ENCODE measurements around the gene FYB1. TPM values are rescaled to one million over a fixed set of nuclear protein-coding genes. Genes with fewer than 3 reads are reported as not detected.

FYB1 gene
- total RNA-seq, 2 experiments from 2014 or later = 82.8 to 83.0 TPM

DNA sequence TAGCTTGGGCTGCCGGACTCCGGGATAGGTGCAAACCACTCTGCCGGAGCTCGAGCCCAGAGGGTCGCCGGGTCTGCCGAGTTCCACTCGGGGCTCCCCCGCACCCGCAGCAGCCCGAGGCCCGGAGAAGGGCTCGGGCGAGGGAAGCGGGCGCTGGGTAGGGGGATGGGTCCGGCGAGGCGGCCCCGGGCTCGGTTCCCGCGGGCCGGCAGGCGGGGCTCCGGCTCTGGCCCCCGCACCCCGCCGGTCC is 145.7 kb downstream of the FYB1 start:
- H3K27ac Mint-ChIP-seq = peak overlapping the region; percentile 92
- TF ChIP-seq, protein P1, sequence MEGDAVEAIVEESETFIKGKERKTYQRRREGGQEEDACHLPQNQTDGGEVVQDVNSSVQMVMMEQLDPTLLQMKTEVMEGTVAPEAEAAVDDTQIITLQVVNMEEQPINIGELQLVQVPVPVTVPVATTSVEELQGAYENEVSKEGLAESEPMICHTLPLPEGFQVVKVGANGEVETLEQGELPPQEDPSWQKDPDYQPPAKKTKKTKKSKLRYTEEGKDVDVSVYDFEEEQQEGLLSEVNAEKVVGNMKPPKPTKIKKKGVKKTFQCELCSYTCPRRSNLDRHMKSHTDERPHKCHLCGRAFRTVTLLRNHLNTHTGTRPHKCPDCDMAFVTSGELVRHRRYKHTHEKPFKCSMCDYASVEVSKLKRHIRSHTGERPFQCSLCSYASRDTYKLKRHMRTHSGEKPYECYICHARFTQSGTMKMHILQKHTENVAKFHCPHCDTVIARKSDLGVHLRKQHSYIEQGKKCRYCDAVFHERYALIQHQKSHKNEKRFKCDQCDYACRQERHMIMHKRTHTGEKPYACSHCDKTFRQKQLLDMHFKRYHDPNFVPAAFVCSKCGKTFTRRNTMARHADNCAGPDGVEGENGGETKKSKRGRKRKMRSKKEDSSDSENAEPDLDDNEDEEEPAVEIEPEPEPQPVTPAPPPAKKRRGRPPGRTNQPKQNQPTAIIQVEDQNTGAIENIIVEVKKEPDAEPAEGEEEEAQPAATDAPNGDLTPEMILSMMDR (IDR thresholded peaks at IDR 0.05) = no peak
- H3K27me3 Mint-ChIP-seq = peaks cover 18% of the 10 kb centered on the region
- no peaks in the 10 kb centered on the region for H3K9me3 Mint-ChIP-seq
- peaks cover 32% of the 10 kb centered on the region for H3K4me1 Mint-ChIP-seq (ENCODE audit: low read depth)
- ChIA-PET CTCF (no interaction called here), POLR2A (interaction anchor here (1.2 to 1.6 kb wide), 2 partner anchors 71 to 114 kb away, joined by 3 read pairs; no protein-coding TSS in a partner anchor)
- H3K4me3 Mint-ChIP-seq = peak overlapping the region; percentile 93
- H3K36me3 Mint-ChIP-seq (ENCODE audit: low read depth) = peaks cover 18% of the 10 kb centered on the region
- peak; percentile 28 for ATAC-seq
- DNase-seq = no peak
- intact Hi-C loops (cut with micrococcal nuclease) = loop anchor here (10.0 kb wide), 2 partner anchors 79 to 131 kb away; no protein-coding TSS in a partner anchor

DNA sequence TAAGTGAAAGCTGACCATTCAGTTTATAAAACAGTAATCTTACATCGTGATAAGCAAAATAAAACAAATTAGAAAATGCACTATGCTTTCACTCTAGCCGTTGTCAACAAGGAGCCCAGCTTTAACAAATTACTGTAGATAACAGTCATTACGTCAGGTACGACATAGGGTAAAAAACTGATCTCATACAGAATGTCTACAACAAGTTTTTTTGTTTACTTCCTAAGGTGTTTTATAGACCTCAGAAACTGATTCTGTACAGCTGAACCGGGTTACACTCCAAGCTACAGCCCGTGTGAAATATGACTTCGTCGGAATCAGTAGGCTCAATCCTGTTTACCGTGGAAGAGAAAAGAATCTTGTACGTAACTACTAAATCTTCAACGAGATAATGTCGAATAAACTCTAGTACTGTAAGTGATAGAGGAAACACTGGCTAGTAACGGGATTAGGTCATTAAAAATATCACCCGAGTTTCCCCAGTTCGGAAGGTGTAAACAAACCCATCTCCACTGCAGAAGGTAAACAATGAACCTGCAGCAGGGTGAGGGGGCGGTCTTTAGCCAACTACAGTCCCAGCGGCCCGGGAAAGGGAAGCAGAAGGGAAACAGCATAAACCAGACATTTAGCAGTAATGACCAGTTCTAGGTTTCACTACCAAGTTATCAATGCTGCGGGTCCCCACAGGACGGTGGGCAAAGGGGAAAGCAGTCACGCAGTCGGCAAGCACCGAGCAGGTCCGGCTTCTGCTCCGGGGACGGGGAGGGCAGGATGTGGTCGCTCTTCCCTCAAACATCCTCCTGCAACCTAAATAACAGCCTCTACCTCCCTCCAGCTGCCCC is 146.2 kb downstream of the FYB1 start:
- CTCF ChIA-PET = interaction anchor here (0.6 to 2.4 kb wide), 4 partner anchors 8 to 1825 kb away, joined by 3 to 8 read pairs (median 6); no protein-coding TSS in a partner anchor
- DNase-seq (peak; percentile 82), ATAC-seq (peak; percentile 45)
- Mint-ChIP-seq H3K27ac (peak overlapping the region; percentile 92), H3K36me3 (ENCODE audit: low read depth) (peaks cover 23% of the 10 kb centered on the region), H3K4me1 (ENCODE audit: low read depth) (peaks cover 32% of the 10 kb centered on the region), H3K9me3 (no peaks in the 10 kb centered on the region), H3K4me3 (peak overlapping the region; percentile 93), H3K27me3 (peaks cover 15% of the 10 kb centered on the region)
- intact Hi-C loops (cut with micrococcal nuclease) = loop anchor here (10.0 kb wide), 2 partner anchors 78 to 132 kb away; no protein-coding TSS in a partner anchor
- TF ChIP-seq, protein P1 (IDR thresholded peaks at IDR 0.05) = no peak
- POLR2A ChIA-PET = interaction anchor here (1.2 to 1.6 kb wide), 2 partner anchors 71 to 114 kb away, joined by 3 read pairs; no protein-coding TSS in a partner anchor

DNA sequence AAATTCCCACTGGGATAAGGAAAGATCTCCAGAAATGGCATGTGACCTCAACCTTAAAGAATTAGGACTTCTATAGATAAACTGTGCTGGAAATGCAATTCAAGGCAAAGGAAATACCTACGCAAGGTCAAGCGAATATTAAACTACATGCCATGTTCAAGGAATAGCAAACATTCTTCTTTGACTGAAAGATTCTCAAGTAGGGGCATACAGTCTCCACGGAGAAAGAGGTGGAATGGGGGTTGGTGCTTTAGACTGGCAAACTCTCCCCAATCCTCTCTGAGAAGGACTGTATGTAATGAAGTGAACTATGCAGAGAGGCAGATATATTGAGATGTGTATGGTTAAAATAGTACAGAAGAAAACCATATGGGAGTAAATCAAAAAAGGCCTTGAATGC is 151.3 kb downstream of the FYB1 start:
- H3K9me3 Mint-ChIP-seq = peaks cover 20% of the 10 kb centered on the region
- CTCF ChIA-PET = no interaction called here
- peaks cover 43% of the 10 kb centered on the region for H3K4me1 Mint-ChIP-seq (ENCODE audit: low read depth)
- DNase-seq = no peak
- intact Hi-C loops (cut with micrococcal nuclease) = no loop called here
- ATAC-seq = no peak
- POLR2A ChIA-PET = no interaction called here
- H3K36me3 Mint-ChIP-seq (ENCODE audit: low read depth) = peaks cover 54% of the 10 kb centered on the region
- no peak overlapping the region for H3K27ac Mint-ChIP-seq
- TF ChIP-seq, protein P1 (IDR thresholded peaks at IDR 0.05) = no peak
- no peaks in the 10 kb centered on the region for H3K27me3 Mint-ChIP-seq
- no peak overlapping the region for H3K4me3 Mint-ChIP-seq

DNA sequence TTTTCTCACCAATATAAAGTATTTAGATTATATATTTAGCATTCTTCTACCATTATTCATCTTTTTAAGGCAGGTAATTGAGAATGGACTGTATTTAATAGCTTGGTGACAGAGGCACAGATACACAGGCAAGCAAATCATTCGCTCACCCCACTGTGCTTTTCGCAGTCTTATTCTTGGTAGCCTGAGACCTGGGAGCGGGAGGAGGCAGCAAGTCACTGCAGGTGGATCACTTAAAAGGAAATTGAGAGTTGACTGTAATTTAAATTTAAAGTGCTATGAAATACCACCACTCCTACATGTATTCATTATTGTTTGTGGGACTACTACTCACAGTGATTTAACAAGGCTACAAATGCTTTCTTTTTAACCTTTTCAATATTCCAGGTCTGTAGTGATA is 154.9 kb downstream of the FYB1 start:
- H3K9me3 Mint-ChIP-seq = peaks cover 20% of the 10 kb centered on the region
- no peak overlapping the region for H3K4me3 Mint-ChIP-seq
- no peak overlapping the region for H3K27ac Mint-ChIP-seq
- TF ChIP-seq, protein P1 (IDR thresholded peaks at IDR 0.05) = no peak
- peaks cover 56% of the 10 kb centered on the region for H3K4me1 Mint-ChIP-seq (ENCODE audit: low read depth)
- no peak for DNase-seq
- peak; percentile 17 for ATAC-seq
- intact Hi-C loops (cut with micrococcal nuclease) = no loop called here
- H3K27me3 Mint-ChIP-seq = no peaks in the 10 kb centered on the region
- ChIA-PET POLR2A (no interaction called here), CTCF (no interaction called here)
- H3K36me3 Mint-ChIP-seq (ENCODE audit: low read depth) = peaks cover 43% of the 10 kb centered on the region

DNA sequence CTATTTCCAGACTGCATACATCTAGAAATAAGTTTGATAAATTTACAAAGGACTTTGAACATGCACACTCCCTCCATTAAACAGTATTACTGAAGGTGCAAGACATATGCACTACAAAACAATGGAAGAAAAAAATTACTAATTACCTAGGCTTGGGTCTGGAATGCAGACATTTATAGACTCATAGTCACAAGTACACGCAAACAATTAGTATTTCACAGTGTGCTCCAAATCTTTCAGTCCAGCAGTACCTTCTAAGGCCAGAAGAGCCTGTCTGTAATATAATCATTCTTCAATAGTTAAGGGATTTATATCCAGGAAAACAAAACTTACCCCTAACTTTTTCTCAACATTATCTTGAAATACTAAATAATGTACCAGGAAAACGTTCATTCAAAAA is 156.3 kb downstream of the FYB1 start:
- TF ChIP-seq, protein P1 (IDR thresholded peaks at IDR 0.05) = no peak
- CTCF ChIA-PET = interaction anchor here (2.5 kb wide), 1 partner anchor 18 kb away, joined by 12 read pairs; no protein-coding TSS in a partner anchor
- POLR2A ChIA-PET = no interaction called here
- no peak for ATAC-seq
- peaks cover 66% of the 10 kb centered on the region for H3K4me1 Mint-ChIP-seq (ENCODE audit: low read depth)
- H3K4me3 Mint-ChIP-seq = no peak overlapping the region
- peaks cover 20% of the 10 kb centered on the region for H3K9me3 Mint-ChIP-seq
- H3K36me3 Mint-ChIP-seq (ENCODE audit: low read depth) = peaks cover 30% of the 10 kb centered on the region
- DNase-seq = no peak
- peak overlapping the region; percentile 24 for H3K27ac Mint-ChIP-seq
- intact Hi-C loops (cut with micrococcal nuclease) = no loop called here
- no peaks in the 10 kb centered on the region for H3K27me3 Mint-ChIP-seq

Measured in activated CD8-positive, alpha-beta T cell treated with anti-CD3 and anti-CD28 coated beads for 36 hours (primary cell).